Osteocyte (in vitro differentiated cells): Measurements from ENCODE around the gene PARN. TPM values are rescaled to one million over a fixed set of nuclear protein-coding genes. Genes with fewer than 3 reads are reported as not detected.
"Not testable (repeated sequence)": the region's sequence is repeated elsewhere in the genome, so short reads cannot be mapped to it uniquely, and the experiment has no call there.

ENCODE experiments used
- DNase-seq: peaks from one replicate; pipeline ENCODE4 v3.0.0; 2021; ENCODE audit warnings: mixed read lengths; ENCODE audit not compliant: unreplicated experiment; ENCODE audit errors: extremely low spot score
- H3K27ac Mint-ChIP-seq: one replicate; pipeline ENCODE4 v1.8.0; 2021; ENCODE audit warnings: mild to moderate bottlenecking, mixed read lengths; ENCODE audit not compliant: unreplicated experiment
- H3K27me3 Mint-ChIP-seq: one replicate; pipeline ENCODE4 v1.8.0; 2021; ENCODE audit warnings: mixed read lengths; ENCODE audit not compliant: unreplicated experiment
- H3K36me3 Mint-ChIP-seq: one replicate; pipeline ENCODE4 v1.8.0; 2021; ENCODE audit warnings: mixed read lengths; ENCODE audit not compliant: unreplicated experiment
- H3K4me1 Mint-ChIP-seq: one replicate; pipeline ENCODE4 v1.8.0; 2021; ENCODE audit warnings: mixed read lengths; ENCODE audit not compliant: unreplicated experiment
- H3K4me3 Mint-ChIP-seq: one replicate; pipeline ENCODE4 v1.8.0; 2021; ENCODE audit warnings: mild to moderate bottlenecking, moderate library complexity, mixed read lengths; ENCODE audit not compliant: unreplicated experiment
- H3K9me3 Mint-ChIP-seq: one replicate; pipeline ENCODE4 v1.8.0; 2021; ENCODE audit warnings: mixed read lengths; ENCODE audit not compliant: unreplicated experiment
- total RNA-seq: library from RNA; stranded (reverse); gene quantifications from 2 replicates; pipeline ENCODE4 v1.2.1, GENCODE V29; 2021
- TF ChIP-seq, protein P1 (sequence below): fragments of 200-600 bp; sonication (generic); IDR thresholded peaks from 2 replicates; pipeline ENCODE4 v1.5.0; 2021; ENCODE audit warnings: antibody characterized with exemption, mild to moderate bottlenecking, moderate library complexity

Gene PARN
- total RNA-seq, 1 donor from 2014 or later: 34.2 TPM

DNA sequence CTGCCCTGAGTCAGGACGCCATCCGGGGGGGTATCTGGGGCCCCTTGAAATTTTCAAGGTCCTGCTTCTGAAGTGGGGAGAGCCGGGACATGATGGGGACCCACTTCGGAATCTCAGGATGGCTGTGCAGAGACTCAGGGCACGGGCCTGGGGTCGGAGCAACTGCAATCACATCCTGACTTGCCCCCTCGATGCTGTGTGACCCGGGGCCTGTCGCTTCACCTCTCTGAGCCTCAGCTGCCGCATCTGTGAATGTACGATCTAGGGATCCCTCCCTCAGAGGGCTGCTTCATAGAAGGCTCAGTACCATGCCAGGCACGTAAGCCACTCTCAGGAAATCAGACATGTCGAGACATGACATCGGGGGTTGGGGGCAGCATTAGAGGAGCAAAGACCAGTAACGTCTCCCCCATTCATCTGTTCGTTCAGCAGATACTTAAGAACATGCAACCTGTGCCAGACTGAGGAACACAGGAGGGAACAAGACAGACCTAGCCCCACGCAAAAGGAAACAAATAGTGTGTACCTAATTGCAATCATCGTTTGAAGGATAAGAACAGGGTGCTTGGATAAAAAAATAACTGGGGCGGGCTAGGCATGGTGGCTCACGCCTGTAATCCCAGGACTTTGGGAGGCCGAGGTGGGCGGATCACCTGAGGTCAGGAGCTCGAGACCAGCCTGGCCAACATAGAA is 229.6 kb downstream of the PARN start:
- TF ChIP-seq, protein P1, sequence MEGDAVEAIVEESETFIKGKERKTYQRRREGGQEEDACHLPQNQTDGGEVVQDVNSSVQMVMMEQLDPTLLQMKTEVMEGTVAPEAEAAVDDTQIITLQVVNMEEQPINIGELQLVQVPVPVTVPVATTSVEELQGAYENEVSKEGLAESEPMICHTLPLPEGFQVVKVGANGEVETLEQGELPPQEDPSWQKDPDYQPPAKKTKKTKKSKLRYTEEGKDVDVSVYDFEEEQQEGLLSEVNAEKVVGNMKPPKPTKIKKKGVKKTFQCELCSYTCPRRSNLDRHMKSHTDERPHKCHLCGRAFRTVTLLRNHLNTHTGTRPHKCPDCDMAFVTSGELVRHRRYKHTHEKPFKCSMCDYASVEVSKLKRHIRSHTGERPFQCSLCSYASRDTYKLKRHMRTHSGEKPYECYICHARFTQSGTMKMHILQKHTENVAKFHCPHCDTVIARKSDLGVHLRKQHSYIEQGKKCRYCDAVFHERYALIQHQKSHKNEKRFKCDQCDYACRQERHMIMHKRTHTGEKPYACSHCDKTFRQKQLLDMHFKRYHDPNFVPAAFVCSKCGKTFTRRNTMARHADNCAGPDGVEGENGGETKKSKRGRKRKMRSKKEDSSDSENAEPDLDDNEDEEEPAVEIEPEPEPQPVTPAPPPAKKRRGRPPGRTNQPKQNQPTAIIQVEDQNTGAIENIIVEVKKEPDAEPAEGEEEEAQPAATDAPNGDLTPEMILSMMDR: no peak

DNA sequence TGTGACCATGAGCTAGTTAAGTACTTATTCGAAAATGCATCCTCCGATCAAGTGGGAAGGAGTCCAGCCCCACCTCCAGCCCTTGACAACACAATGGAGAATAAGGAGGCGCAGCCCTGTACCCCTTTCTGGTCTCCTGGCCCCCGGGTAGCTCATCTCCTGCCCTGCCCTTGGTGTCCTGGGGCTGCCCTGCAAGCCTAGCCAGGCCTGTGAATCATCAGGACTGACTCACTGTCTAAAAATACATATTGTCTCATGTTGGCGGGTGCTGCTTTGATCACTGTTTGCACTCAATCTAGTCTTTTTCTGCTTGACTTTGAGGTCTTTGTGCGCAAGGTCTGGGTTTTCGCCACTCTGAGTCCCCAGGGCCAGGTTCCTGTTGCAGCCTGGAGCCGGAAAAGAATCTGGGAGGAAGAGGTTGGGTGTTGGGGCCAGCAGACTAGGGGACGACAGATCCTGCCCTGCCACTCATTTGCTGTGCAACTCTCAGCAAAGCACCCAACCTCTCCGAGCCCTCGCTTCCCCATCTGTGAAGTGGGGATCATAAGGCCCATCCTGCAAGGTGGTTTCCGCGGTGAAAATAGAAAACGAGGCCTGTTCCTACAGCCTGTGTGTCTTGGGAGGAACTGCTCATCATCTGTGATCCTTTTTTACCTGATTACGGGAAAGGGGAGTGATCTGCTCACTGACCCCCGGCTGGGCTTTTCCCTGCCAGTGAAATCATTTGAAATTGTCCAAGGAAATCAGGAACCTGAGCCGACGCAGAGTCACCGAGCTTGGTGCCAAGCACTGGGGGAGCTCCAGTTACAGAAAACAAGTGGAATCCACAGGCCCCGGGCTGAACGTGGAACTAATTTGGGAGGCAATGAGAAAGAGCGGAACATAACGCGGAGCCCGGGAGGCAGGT is 230.4 kb downstream of the PARN start:
- Mint-ChIP-seq H3K4me3 (no peak overlapping the region), H3K27ac (peak overlapping the region; percentile 74), H3K9me3 (no peaks in the 10 kb centered on the region), H3K27me3 (no peaks in the 10 kb centered on the region), H3K36me3 (no peaks in the 10 kb centered on the region), H3K4me1 (peaks cover 43% of the 10 kb centered on the region)
- TF ChIP-seq, protein P1: no peak
- DNase-seq: no peak

More for the DNA sequence above, 229.6 kb downstream of the PARN start:
- no peak for DNase-seq
- peaks cover 43% of the 10 kb centered on the region for H3K4me1 Mint-ChIP-seq
- H3K36me3 Mint-ChIP-seq: no peaks in the 10 kb centered on the region
- H3K9me3 Mint-ChIP-seq: no peaks in the 10 kb centered on the region
- peak overlapping the region; percentile 74 for H3K27ac Mint-ChIP-seq
- no peak overlapping the region for H3K4me3 Mint-ChIP-seq
- H3K27me3 Mint-ChIP-seq: no peaks in the 10 kb centered on the region

DNA sequence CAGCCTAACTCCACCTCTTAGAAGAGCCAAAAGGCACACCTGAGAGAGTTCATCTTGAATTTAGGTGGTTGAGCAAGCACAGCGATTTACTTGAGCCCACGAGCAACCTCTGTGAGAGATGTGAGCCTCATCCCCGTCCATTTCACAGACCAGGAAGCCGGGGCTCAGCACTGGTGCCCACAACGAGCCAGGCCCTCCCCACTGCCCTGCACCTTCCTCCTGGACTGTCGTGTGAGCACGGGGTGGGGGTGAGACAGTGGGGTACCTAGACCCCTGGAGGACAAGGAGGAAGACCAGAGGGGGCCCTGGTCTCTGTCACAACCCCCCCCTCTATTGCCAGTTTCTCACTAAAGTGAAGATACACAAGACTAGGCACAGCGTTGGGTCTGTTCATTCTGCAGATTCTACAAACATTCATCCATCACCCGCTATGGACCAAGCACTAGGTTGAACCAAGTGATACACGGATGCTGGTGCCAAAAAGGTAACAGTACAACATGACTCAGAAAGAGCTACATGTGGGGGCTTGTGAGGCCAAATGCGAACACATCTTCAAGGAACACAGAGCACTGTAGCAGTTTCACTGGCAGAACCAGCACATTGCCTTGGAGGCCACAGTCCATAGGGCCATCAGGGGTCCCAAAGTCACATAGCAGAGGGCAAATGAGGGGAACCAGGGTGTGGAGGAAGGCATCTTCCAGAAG is 231.9 kb downstream of the PARN start:
- Mint-ChIP-seq H3K4me1 (peaks cover 43% of the 10 kb centered on the region), H3K27me3 (no peaks in the 10 kb centered on the region), H3K36me3 (no peaks in the 10 kb centered on the region), H3K27ac (no peak overlapping the region), H3K4me3 (no peak overlapping the region), H3K9me3 (no peaks in the 10 kb centered on the region)
- TF ChIP-seq, protein P1: no peak
- DNase-seq: no peak

- Mint-ChIP-seq H3K4me1 (peaks cover 27% of the 10 kb centered on the region), H3K27ac (peak overlapping the region; percentile 58)
- not testable (repeated sequence) for DNase-seq, H3K36me3 Mint-ChIP-seq, H3K27me3 Mint-ChIP-seq, H3K9me3 Mint-ChIP-seq, H3K4me3 Mint-ChIP-seq
These were observed 234.3 kb downstream of the PARN start for GRCh38 chr16:14395710-14396304.

DNA sequence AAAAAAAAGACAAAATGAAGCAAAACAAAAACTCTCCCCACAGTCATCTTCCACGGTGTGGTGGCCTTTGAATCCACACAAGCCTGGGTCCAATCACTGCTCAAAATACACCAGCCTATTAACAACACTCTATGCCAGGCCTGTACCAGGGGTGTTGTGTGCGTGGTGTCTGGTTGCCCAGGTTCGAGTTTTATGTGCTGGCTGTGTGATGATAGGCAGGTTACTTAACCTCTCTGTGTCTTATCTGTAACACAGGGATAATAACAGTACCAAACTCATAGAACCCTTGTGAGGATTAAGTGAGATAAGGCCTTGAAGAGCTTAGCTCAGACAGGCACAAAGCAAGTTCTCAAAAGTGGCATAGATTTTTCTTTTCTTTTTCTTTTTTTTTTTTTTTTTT is 235.2 kb downstream of the PARN start:
- H3K4me3 Mint-ChIP-seq: no peak overlapping the region

More for the DNA sequence above, 235.2 kb downstream of the PARN start:
- Mint-ChIP-seq H3K27ac (no peak overlapping the region), H3K9me3 (no peaks in the 10 kb centered on the region), H3K4me1 (peaks cover 17% of the 10 kb centered on the region), H3K27me3 (peaks cover 2% of the 10 kb centered on the region), H3K36me3 (no peaks in the 10 kb centered on the region)
- DNase-seq: no peak
- TF ChIP-seq, protein P1: no peak
